ENCODE data around the gene BEND3.

GRCh38 chr6:107064579-107065065 lies 50.7 kb downstream of the BEND3 start:
- no peak for TF ChIP-seq POLR2AphosphoS5 (IDR thresholded peaks at IDR 0.05)
- no peak for TF ChIP-seq POLR2A (IDR thresholded peaks at IDR 0.05)
